Stimulated activated naive CD8-positive, alpha-beta T cell treated with anti-CD3 and anti-CD28 coated beads, Interleukin-15, Interleukin-2, amounts not matched to agents 100 U/mL and 50 U/mL, for 24 hours (primary cell): ENCODE data around the gene TAS1R1.

Experiments used
- ATAC-seq: fragments of 150-1000 bp; cut with Tn5 transposase; one replicate; pipeline ENCODE4 v1.10.0; 2021
- DNase-seq: peaks from one replicate; pipeline ENCODE4 v3.0.0; 2021

The TAS1R1 gene

GRCh38 chr1:6574025-6574620 lies 19.0 kb downstream of the TAS1R1 start:
- no peak for ATAC-seq
- DNase-seq: no peak

- ATAC-seq: no peak
- DNase-seq: no peak
These were observed 19.7 kb downstream of the TAS1R1 start for GRCh38 chr1:6574818-6575217.

- no peak for DNase-seq
- ATAC-seq: no peak
These were observed 22.9 kb downstream of the TAS1R1 start for GRCh38 chr1:6577831-6578525.

- ATAC-seq (no peak), DNase-seq (no peak)
These were observed 23.7 kb downstream of the TAS1R1 start for GRCh38 chr1:6578624-6579373.

- DNase-seq: peak; percentile 98
- ATAC-seq: peak; percentile 99
These were observed 24.4 kb downstream of the TAS1R1 start, which contains the start of gene ZBTB48 for GRCh38 chr1:6579374-6580118. Gene ZBTB48 (plus strand): TSS chr1:6579994. CDS start chr1:6580610, 616 bp downstream.

- ATAC-seq: peak; percentile 2
- DNase-seq: no peak
These were observed 25.0 kb downstream of the TAS1R1 start for GRCh38 chr1:6580119-6580592.

GRCh38 chr1:6580593-6581409 lies 25.7 kb downstream of the TAS1R1 start:
- no peak for ATAC-seq
- DNase-seq: no peak

GRCh38 chr1:6581561-6582305 lies 26.6 kb downstream of the TAS1R1 start:
- no peak for DNase-seq
- no peak for ATAC-seq

- ATAC-seq: no peak
- no peak for DNase-seq
These were observed 27.3 kb downstream of the TAS1R1 start for GRCh38 chr1:6582370-6582769.

GRCh38 chr1:6584126-6585080 lies 29.3 kb downstream of the TAS1R1 start:
- no peak for ATAC-seq

GRCh38 chr1:6585081-6585722 lies 30.1 kb downstream of the TAS1R1 start:
- no peak for DNase-seq
- no peak for ATAC-seq

More at GRCh38 chr1:6584126-6585080, 29.3 kb downstream of the TAS1R1 start:
- no peak for DNase-seq

GRCh38 chr1:6585841-6586240 lies 30.7 kb downstream of the TAS1R1 start:
- no peak for DNase-seq
- no peak for ATAC-seq

GRCh38 chr1:6586404-6586816 lies 31.3 kb downstream of the TAS1R1 start:
- DNase-seq (no peak), ATAC-seq (no peak)

- DNase-seq (no peak), ATAC-seq (no peak)
These were observed 32.3 kb downstream of the TAS1R1 start for GRCh38 chr1:6587261-6588005.

- ATAC-seq: no peak
- no peak for DNase-seq
These were observed 33.2 kb downstream of the TAS1R1 start for GRCh38 chr1:6588128-6588892.

GRCh38 chr1:6588893-6589520 lies 33.9 kb downstream of the TAS1R1 start:
- no peak for DNase-seq
- ATAC-seq: no peak

- DNase-seq: no peak
- ATAC-seq: no peak
These were observed 34.9 kb downstream of the TAS1R1 start for GRCh38 chr1:6590046-6590445.
